HG02588 (cell line): ENCODE data around the gene SPATA32.

Experiments
- ATAC-seq: cut with Tn5 transposase; IDR thresholded peaks from one replicate; pipeline ENCODE4 v1.9.1; 2021; ENCODE audit warnings: mild to moderate bottlenecking, moderate library complexity; ENCODE audit not compliant: unreplicated experiment

The SPATA32 gene

DNA sequence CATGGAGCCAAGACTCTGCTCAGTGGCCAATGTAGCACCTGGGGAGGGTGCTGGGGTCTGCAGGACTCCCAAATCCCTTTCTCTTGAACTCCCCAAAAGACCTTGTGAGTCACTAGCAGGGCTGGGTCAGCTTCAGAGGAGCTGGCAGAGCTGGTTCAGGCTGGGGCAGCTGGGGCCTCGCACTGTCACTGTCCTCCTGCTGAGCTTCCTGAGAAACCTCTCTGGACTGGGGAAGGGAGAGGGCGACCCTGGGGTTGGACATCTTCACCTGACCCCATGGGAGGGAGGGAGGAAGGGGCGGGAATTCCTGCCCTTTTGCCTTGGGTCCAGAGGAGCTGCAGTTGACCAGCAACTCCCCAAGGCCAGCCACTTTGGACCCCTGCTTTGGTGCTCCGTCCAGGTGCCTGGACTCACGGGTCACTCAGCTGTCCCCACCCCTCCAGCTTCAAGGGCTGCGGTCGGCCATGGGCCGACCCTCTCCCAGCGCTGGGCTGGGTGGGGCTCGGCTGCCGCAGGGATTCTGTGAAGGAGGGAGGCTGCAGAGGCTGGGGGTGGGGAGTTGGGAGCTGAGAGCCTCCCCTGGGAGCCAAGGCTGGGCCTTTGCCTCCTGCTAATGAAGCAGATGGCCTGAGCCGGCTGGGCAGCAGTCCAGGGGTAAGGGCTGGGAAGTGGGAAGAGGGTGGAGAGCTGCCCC is 31.0 kb downstream of the SPATA32 start:
- ATAC-seq, result no peak

GRCh38 chr17:45230410-45230786 is 31.5 kb downstream of the SPATA32 start:
- no peak for ATAC-seq

GRCh38 chr17:45229681-45230409 is 32.0 kb downstream of the SPATA32 start:
- no peak for ATAC-seq

- ATAC-seq, result peak; percentile 33
Measured at GRCh38 chr17:45228763-45229539, 32.9 kb downstream of the SPATA32 start.

GRCh38 chr17:45227926-45228762 is 33.8 kb downstream of the SPATA32 start:
- ATAC-seq, result no peak

DNA sequence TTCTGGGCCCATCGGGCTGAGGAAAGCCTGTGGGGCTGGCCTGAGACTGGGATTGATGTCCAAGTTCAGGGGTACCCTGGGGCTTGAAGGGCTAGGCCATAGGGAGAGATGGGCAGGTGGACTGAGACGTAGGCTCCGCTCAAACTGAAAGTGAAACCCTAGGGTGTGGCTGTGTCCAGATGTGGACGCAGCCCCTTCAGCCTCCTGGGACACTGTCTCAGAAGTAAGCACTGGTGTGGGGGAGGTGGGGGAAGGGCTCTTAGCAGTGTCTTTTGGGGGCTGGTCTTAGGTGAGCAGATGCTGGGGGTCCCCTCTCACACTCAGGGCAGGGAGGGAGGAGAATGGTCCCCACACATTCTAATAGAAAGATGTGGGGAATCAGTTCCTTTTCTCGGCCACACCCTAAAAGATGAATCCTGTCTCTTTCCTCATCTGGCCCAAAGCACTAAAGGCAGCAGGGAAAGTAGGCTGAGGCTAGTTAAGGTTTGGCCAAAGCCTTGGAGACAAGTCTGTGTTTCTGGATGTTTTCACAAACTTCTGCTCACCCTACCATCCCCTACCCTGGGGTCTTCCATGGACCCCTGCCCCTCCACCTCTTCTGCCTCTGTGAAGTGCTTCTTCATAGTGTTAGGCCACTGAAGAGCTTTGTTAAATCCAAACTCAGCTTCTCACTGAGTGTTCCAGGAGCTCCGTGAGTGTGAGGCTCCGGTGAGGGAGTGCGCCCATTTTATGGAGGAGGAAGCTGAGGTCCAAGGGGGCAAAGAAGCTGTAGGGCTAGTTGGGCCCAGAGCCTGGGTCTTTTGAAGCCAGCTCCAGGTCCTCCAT is 34.6 kb downstream of the SPATA32 start:
- no peak for ATAC-seq

- no peak for ATAC-seq
Measured at GRCh38 chr17:45226576-45226975, 35.3 kb downstream of the SPATA32 start.

DNA sequence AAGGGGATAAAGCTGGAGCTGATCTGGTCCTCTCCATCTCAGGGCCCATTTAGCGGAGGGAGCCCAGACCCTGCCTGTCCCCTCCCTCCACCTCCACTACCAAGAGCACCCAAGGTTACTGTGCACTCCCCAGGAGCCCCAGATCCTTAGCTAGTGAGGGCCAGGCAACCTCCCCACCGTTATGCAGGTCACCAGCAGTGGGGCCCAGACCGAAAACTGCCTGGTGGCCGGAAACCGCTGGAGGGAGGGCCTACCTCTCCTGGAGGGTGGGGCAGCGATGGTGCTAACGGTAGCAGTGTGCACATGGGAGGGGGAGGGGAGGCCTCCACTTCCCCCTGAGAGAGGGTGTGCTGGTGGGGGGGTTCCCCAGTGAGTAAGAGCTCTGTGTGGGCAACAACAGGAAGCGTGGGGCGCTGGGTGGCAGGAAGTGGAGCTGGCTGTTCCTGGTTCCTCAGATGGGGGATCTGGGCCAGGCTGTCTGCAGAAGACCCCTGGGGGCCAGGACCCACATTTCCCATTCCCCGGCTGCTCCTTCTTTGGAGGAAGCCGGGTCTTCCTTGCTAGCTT is 35.8 kb downstream of the SPATA32 start:
- ATAC-seq, result peak; percentile 41

DNA sequence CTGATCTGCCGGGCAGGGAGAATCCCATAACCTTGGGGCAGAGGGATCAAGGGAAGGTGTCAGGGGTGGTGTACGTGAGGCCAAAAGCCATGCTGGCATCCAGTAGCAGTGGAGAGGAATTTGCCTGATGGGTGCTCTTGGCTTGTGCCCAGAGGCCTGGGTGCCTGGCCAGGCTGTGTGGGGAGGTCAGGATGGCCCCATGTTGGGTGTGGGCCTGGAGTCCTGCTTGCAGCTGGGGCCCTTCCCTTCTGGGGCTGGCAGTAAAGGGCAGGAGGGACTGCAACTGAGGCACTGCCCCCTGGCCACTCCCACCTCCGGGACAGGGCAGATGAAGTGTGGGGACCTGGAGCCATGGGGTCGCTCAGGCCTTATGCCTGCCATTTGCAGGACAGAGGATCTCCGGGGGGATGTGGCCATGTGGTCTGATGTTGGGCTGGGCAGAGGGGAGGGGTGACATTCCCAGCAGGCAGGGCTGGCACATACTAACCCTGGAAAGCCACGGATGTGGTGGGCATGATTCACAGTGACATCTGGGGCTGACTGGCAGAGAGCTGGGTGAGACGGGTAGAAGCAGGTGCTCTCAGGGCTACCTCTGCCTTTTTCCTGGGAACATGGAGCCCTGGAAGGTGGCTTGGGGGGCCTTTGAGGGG is 36.7 kb downstream of the SPATA32 start:
- no peak for ATAC-seq

DNA sequence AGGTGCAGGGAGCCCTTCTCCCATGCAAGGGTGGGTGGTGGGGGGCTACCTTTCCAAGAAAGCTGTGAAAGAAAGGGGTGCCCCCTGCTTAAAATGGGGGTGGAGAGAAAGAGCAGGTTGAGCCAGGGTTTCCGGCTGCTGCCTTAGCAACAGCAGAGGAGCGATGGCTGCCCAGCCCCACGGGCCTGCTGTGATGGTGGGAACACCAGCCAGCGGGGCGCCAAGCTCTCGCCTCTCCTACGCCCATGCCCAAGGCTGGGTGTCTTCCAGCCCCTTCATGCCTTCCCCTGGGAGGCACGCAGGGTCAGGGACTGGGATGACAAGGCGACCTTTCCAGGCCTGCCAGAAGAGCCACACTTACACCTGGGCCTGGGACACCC is 37.2 kb downstream of the SPATA32 start:
- ATAC-seq, result no peak

GRCh38 chr17:45223539-45224528 is 38.1 kb downstream of the SPATA32 start:
- no peak for ATAC-seq

GRCh38 chr17:45222996-45223538 is 38.8 kb downstream of the SPATA32 start:
- no peak for ATAC-seq

GRCh38 chr17:45222289-45222995 is 39.5 kb downstream of the SPATA32 start:
- ATAC-seq, result no peak

GRCh38 chr17:45222014-45222288 is 39.9 kb downstream of the SPATA32 start:
- ATAC-seq, result no peak

- no peak for ATAC-seq
Measured at GRCh38 chr17:45221081-45222013, 40.5 kb downstream of the SPATA32 start, which contains the start of gene FMNL1. FMNL1 (plus strand) TSS chr17:45221885; CDS start chr17:45222125, 240 bp downstream.

GRCh38 chr17:45220079-45220478 is 41.8 kb downstream of the SPATA32 start:
- no peak for ATAC-seq
